Measurements from ENCODE around the gene OR10G2. TPM values are rescaled to one million over a fixed set of nuclear protein-coding genes. Genes with fewer than 3 reads are reported as not detected.
"Not testable (repeated sequence)": the region's sequence is repeated elsewhere in the genome, so short reads cannot be mapped to it uniquely, and the experiment has no call there.

OR10G2 gene
- total and polyA plus RNA-seq, 4 experiments from 2014 or later: not detected

- intact Hi-C loops (cut with micrococcal nuclease): no loop called here
- POLR2A ChIA-PET (ENCODE audit: partially characterized antibody): interaction anchor here (1.2 to 2.0 kb wide), 4 partner anchors 866 to 910 kb away, joined by 3 to 4 read pairs (median 3); no protein-coding TSS in a partner anchor
- H3K27ac Mint-ChIP-seq: no peak overlapping the region
Measured at GRCh38 chr14:21642683-21643082, 7.9 kb upstream of the OR10G2 start.

GRCh38 chr14:21631084-21631483, 3.7 kb downstream of the OR10G2 start:
- intact Hi-C loops (cut with micrococcal nuclease): no loop called here

More at GRCh38 chr14:21642683-21643082, 7.9 kb upstream of the OR10G2 start:
- H3K4me3 Mint-ChIP-seq: peak overlapping the region in 6 of 8 donors; percentile 24 to 68 (median 46)
- H3K27me3 Mint-ChIP-seq: peaks cover 6 to 9% of the 10 kb centered on the region in 2 donors
- no peak overlapping the region for H3K27ac ChIP-seq (ENCODE audit: low read depth, low read length)
- H3K4me3 ChIP-seq (ENCODE audit: low read length in 2 of 2): no peak overlapping the region
- CTCF ChIA-PET (ENCODE audit: partially characterized antibody): no interaction called here
- no peak for DNase-seq
- H3K4me1 ChIP-seq (ENCODE audit: insufficient read depth, low read length): no peaks in the 10 kb centered on the region
- H3K9me3 ChIP-seq (ENCODE audit: control insufficient read depth in 1 of 2, low read length in 2 of 2): no peaks in the 10 kb centered on the region
- no peaks in the 10 kb centered on the region for H3K27me3 ChIP-seq (ENCODE audit: insufficient read depth, low read length)
- no peaks in the 10 kb centered on the region for H3K9me3 Mint-ChIP-seq
- no peaks in the 10 kb centered on the region for H3K36me3 ChIP-seq (ENCODE audit: insufficient read depth, low read length)
- no peaks in the 10 kb centered on the region for H3K36me3 Mint-ChIP-seq
- peaks cover 0 to 6% (median 2%) of the 10 kb centered on the region in 4 donors for H3K4me1 Mint-ChIP-seq

GRCh38 chr14:21630503-21630902, 4.2 kb downstream of the OR10G2 start:
- H3K9me3 ChIP-seq (ENCODE audit: control insufficient read depth in 1 of 2, low read length in 2 of 2); H3K27ac Mint-ChIP-seq; POLR2A ChIA-PET (ENCODE audit: partially characterized antibody); H3K4me3 Mint-ChIP-seq; DNase-seq; H3K9me3 Mint-ChIP-seq; CTCF ChIA-PET (ENCODE audit: partially characterized antibody); H3K27me3 ChIP-seq (ENCODE audit: insufficient read depth, low read length); intact Hi-C loops (cut with micrococcal nuclease); H3K27ac ChIP-seq (ENCODE audit: low read depth, low read length); H3K36me3 Mint-ChIP-seq; H3K4me1 ChIP-seq (ENCODE audit: insufficient read depth, low read length); H3K4me3 ChIP-seq (ENCODE audit: low read length in 2 of 2); H3K36me3 ChIP-seq (ENCODE audit: insufficient read depth, low read length); H3K4me1 Mint-ChIP-seq: not testable (repeated sequence)
- H3K27me3 Mint-ChIP-seq: peaks cover 7 to 27% of the 10 kb centered on the region in 2 donors

More at GRCh38 chr14:21631084-21631483, 3.7 kb downstream of the OR10G2 start:
- H3K27ac Mint-ChIP-seq: no peak overlapping the region
- no peak overlapping the region for H3K27ac ChIP-seq (ENCODE audit: low read depth, low read length)
- H3K4me3 Mint-ChIP-seq: no peak overlapping the region
- H3K4me3 ChIP-seq (ENCODE audit: low read length in 2 of 2): no peak overlapping the region
- DNase-seq: no peak
- POLR2A ChIA-PET (ENCODE audit: partially characterized antibody): no interaction called here
- peaks cover 0 to 9% (median 0%) of the 10 kb centered on the region in 8 donors for H3K9me3 Mint-ChIP-seq
- CTCF ChIA-PET (ENCODE audit: partially characterized antibody): no interaction called here
- no peaks in the 10 kb centered on the region for H3K27me3 ChIP-seq (ENCODE audit: insufficient read depth, low read length)
- H3K27me3 Mint-ChIP-seq: peaks cover 5 to 23% of the 10 kb centered on the region in 2 donors
- no peaks in the 10 kb centered on the region for H3K36me3 ChIP-seq (ENCODE audit: insufficient read depth, low read length)
- no peaks in the 10 kb centered on the region for H3K9me3 ChIP-seq (ENCODE audit: control insufficient read depth in 1 of 2, low read length in 2 of 2)
- H3K4me1 ChIP-seq (ENCODE audit: insufficient read depth, low read length): no peaks in the 10 kb centered on the region
- H3K4me1 Mint-ChIP-seq: no peaks in the 10 kb centered on the region
- H3K36me3 Mint-ChIP-seq: no peaks in the 10 kb centered on the region

GRCh38 chr14:21626491-21627230, 8.1 kb downstream of the OR10G2 start:
- Histone ChIP-seq H3K27me3 (ENCODE audit: insufficient read depth, low read length) (no peaks in the 10 kb centered on the region), H3K36me3 (ENCODE audit: insufficient read depth, low read length) (no peaks in the 10 kb centered on the region), H3K27ac (ENCODE audit: low read depth, low read length) (no peak overlapping the region), H3K9me3 (ENCODE audit: control insufficient read depth in 1 of 2, low read length in 2 of 2) (no peaks in the 10 kb centered on the region), H3K4me1 (ENCODE audit: insufficient read depth, low read length) (no peaks in the 10 kb centered on the region), H3K4me3 (ENCODE audit: low read length in 2 of 2) (no peak overlapping the region)
- CTCF ChIA-PET (ENCODE audit: partially characterized antibody): no interaction called here
- Mint-ChIP-seq H3K27ac (no peak overlapping the region), H3K27me3 (peaks cover 14 to 39% of the 10 kb centered on the region in 2 donors), H3K36me3 (no peaks in the 10 kb centered on the region), H3K4me3 (no peak overlapping the region), H3K9me3 (peaks cover 0 to 9% (median 0%) of the 10 kb centered on the region in 8 donors), H3K4me1 (no peaks in the 10 kb centered on the region)
- DNase-seq: no peak
- POLR2A ChIA-PET (ENCODE audit: partially characterized antibody): no interaction called here
- intact Hi-C loops (cut with micrococcal nuclease): no loop called here

GRCh38 chr14:21617614-21618013, 17.1 kb downstream of the OR10G2 start:
- Mint-ChIP-seq H3K27me3 (peaks cover 11 to 20% of the 10 kb centered on the region in 2 donors), H3K4me3 (no peak overlapping the region), H3K4me1 (no peaks in the 10 kb centered on the region), H3K9me3 (peaks cover 0 to 3% (median 0%) of the 10 kb centered on the region in 8 donors), H3K27ac (peak overlapping the region in 1 of 7 donors; percentile 55), H3K36me3 (no peaks in the 10 kb centered on the region)
- no peaks in the 10 kb centered on the region for H3K4me1 ChIP-seq (ENCODE audit: insufficient read depth, low read length)
- CTCF ChIA-PET (ENCODE audit: partially characterized antibody): no interaction called here
- POLR2A ChIA-PET (ENCODE audit: partially characterized antibody): no interaction called here
- H3K4me3 ChIP-seq (ENCODE audit: low read length in 2 of 2): no peak overlapping the region
- no peak overlapping the region for H3K27ac ChIP-seq (ENCODE audit: low read depth, low read length)
- H3K36me3 ChIP-seq (ENCODE audit: insufficient read depth, low read length): no peaks in the 10 kb centered on the region
- H3K9me3 ChIP-seq (ENCODE audit: control insufficient read depth in 1 of 2, low read length in 2 of 2): no peaks in the 10 kb centered on the region
- no peak for DNase-seq
- H3K27me3 ChIP-seq (ENCODE audit: insufficient read depth, low read length): no peaks in the 10 kb centered on the region
- intact Hi-C loops (cut with micrococcal nuclease): no loop called here

- H3K27ac ChIP-seq (ENCODE audit: low read depth, low read length): no peak overlapping the region
- DNase-seq: no peak
- Mint-ChIP-seq H3K9me3 (no peaks in the 10 kb centered on the region), H3K27me3 (peaks cover 8 to 11% of the 10 kb centered on the region in 2 donors), H3K4me3 (no peak overlapping the region), H3K4me1 (no peaks in the 10 kb centered on the region), H3K27ac (no peak overlapping the region), H3K36me3 (no peaks in the 10 kb centered on the region)
- no peaks in the 10 kb centered on the region for H3K9me3 ChIP-seq (ENCODE audit: control insufficient read depth in 1 of 2, low read length in 2 of 2)
- intact Hi-C loops (cut with micrococcal nuclease): no loop called here
- no peaks in the 10 kb centered on the region for H3K27me3 ChIP-seq (ENCODE audit: insufficient read depth, low read length)
- ChIA-PET CTCF (ENCODE audit: partially characterized antibody) (no interaction called here), POLR2A (ENCODE audit: partially characterized antibody) (no interaction called here)
- no peak overlapping the region for H3K4me3 ChIP-seq (ENCODE audit: low read length in 2 of 2)
- H3K36me3 ChIP-seq (ENCODE audit: insufficient read depth, low read length): no peaks in the 10 kb centered on the region
- no peaks in the 10 kb centered on the region for H3K4me1 ChIP-seq (ENCODE audit: insufficient read depth, low read length)
Measured at GRCh38 chr14:21614240-21614639, 20.5 kb downstream of the OR10G2 start.

- intact Hi-C loops (cut with micrococcal nuclease): no loop called here
- CTCF ChIA-PET (ENCODE audit: partially characterized antibody): no interaction called here
- Mint-ChIP-seq H3K9me3 (no peaks in the 10 kb centered on the region), H3K27me3 (peaks cover 11 to 12% of the 10 kb centered on the region in 2 donors), H3K27ac (no peak overlapping the region), H3K4me3 (no peak overlapping the region), H3K4me1 (no peaks in the 10 kb centered on the region), H3K36me3 (no peaks in the 10 kb centered on the region)
- Histone ChIP-seq H3K4me3 (ENCODE audit: low read length in 2 of 2) (no peak overlapping the region), H3K36me3 (ENCODE audit: insufficient read depth, low read length) (no peaks in the 10 kb centered on the region), H3K4me1 (ENCODE audit: insufficient read depth, low read length) (no peaks in the 10 kb centered on the region), H3K27me3 (ENCODE audit: insufficient read depth, low read length) (no peaks in the 10 kb centered on the region), H3K9me3 (ENCODE audit: control insufficient read depth in 1 of 2, low read length in 2 of 2) (no peaks in the 10 kb centered on the region), H3K27ac (ENCODE audit: low read depth, low read length) (no peak overlapping the region)
- POLR2A ChIA-PET (ENCODE audit: partially characterized antibody): interaction anchor here (0.7 kb wide), 1 partner anchor 944 kb away, joined by 3 read pairs; no protein-coding TSS in a partner anchor
- DNase-seq: no peak
Measured at GRCh38 chr14:21612324-21612723, 22.4 kb downstream of the OR10G2 start.
